ENCODE results near the gene LMAN2L.

GRCh38 chr2:96768083-96768561 is 28.3 kb upstream of the LMAN2L start:
- no peak for TF ChIP-seq CTCF (IDR thresholded peaks at IDR 0.05)
- TF ChIP-seq POLR2AphosphoS5 (IDR thresholded peaks at IDR 0.05) = no peak
- no peak for TF ChIP-seq EP300 (IDR thresholded peaks at IDR 0.05)
